Stimulated activated CD8-positive, alpha-beta memory T cell treated with anti-CD3 and anti-CD28 coated beads, Interleukin-15, amount 100 ng/mL, for 24 hours (primary cell): ENCODE data around the gene OSBPL3.

Experiments used
- DNase-seq: peaks from one replicate; pipeline ENCODE4 v3.0.0-alpha.2; 2020; ENCODE audit warnings: low read depth

OSBPL3 gene

DNA sequence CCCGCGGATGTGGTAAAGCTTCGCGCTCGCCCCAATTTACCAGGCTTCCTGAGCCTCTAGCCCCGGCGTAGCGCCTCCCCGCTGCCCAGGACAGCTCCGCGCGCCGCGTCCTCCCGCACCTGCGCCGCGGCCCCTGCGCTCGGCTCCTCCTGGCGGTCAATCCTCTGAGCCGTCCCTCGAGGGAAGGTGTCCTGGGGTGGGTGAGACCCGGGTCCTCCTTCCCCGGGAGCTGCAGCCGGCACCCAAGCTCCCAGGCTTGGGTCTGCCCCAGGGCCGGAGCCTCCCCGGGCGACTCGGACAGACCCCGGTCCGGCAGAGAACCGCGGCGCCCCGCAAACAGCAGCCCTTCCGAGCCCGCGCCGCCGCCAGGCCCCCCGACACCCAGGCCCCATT, 512 bp downstream of the OSBPL3 start:
- DNase-seq, result peak; percentile 53

DNA sequence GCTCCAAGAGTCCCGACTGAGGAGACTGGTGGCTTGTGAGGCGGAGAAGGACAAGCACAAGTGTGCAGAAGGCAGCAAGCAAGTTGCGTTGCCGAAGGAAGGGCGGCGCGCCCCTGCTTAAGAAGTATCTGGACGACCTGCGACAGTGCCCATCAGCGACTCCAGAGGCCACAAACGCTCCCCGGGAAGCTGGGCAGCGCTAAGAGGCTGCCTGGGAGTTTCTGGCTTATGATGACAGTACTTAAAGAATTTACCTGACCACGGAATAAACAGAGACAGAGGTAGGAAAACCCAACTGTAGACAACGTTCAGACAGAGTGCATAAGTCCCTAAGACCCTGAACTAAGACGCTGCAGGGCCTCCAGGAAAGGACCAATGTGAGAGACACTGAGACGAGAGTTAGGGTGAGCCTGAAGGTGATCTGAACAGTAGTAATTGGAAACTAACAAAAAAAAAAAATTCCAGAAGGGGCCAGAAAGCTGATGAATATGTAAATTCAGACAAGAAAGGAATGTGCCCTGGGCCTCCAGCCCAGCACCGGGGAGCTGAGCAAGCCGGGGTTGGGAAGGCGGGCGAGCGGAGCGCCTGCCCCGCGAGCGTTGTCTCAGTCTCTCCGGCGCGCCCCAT, 1.0 kb downstream of the OSBPL3 start:
- DNase-seq, result no peak

DNA sequence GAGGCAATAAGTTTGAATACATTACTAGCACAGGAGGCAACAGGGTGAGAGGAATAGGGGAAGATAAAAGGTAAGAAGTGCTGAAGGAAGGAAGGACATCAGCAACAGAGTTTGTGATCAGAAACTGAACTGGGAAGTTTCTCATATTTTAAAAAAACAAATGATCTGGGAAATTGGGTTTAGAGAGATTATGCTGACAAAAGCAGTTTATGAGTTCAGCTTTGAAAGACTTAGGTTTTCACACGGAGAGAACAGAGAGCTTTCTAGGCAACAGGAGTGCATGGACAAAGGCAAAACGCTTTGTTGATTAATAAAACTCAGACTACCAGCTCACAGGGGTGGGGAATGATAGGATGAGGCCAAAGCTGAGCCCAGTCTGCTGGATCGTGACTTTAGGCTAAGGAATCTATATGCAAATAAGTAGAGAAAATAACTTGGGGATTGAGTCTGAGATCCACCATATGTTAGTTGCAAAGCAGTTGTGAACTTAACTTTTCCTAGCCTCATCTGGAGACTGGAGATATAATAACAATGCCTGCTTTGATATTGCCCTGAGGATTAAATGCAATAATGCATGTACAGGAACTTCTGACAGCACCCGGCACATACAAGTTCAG, 4.2 kb downstream of the OSBPL3 start:
- no peak for DNase-seq

DNA sequence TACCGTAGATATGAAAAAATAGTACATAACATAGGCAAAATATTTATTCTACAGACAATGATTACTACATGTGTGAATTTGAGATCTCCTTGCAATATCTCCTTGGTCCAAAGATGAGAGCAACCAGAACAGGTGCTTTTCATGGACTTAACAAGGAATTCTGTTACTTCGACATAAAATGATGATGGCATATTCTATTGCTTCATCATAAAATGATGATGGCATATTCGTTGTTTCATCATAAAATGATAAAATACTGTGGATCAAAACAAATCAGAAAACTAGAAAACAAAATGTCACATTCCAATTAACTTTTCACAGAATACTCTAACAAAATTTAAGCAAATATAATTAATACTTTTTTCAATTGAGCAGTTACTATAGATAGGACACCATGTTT, 4.8 kb downstream of the OSBPL3 start:
- DNase-seq, result no peak

GRCh38 chr7:24974026-24974832, 5.7 kb downstream of the OSBPL3 start:
- no peak for DNase-seq

DNA sequence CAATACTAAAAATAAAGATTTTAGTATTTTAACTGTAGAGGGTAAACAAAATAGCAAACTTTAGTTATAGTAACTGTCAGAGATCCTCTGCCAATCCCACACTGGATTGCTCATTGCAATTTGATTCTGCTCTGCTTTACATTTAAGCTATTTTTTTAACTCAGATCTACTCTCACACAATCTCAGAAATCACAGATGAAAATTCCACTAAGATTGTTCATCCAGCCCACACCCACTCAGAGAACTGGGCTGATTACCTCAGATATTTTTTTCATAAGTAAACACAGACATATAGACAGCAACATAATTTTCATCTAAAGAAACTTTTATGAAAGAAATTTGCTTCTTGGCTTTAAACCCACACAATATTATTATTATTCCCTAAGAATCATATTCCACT, 7.0 kb downstream of the OSBPL3 start:
- DNase-seq, result no peak

DNA sequence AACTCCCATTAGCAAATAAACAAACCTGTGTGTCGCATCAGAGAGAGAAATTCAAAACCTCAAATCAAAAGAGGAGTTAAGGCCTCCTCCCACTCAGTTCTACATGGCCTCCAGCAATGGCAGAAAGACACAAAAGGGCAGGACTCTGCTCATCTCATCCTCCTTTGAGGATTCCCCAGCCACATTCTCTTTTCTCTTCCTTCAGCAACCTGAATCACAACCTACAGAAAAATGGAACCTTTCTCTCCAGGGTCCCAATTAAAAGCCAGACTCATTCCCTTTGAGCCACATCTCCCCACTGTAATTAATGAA, 7.9 kb downstream of the OSBPL3 start:
- DNase-seq, result no peak

DNA sequence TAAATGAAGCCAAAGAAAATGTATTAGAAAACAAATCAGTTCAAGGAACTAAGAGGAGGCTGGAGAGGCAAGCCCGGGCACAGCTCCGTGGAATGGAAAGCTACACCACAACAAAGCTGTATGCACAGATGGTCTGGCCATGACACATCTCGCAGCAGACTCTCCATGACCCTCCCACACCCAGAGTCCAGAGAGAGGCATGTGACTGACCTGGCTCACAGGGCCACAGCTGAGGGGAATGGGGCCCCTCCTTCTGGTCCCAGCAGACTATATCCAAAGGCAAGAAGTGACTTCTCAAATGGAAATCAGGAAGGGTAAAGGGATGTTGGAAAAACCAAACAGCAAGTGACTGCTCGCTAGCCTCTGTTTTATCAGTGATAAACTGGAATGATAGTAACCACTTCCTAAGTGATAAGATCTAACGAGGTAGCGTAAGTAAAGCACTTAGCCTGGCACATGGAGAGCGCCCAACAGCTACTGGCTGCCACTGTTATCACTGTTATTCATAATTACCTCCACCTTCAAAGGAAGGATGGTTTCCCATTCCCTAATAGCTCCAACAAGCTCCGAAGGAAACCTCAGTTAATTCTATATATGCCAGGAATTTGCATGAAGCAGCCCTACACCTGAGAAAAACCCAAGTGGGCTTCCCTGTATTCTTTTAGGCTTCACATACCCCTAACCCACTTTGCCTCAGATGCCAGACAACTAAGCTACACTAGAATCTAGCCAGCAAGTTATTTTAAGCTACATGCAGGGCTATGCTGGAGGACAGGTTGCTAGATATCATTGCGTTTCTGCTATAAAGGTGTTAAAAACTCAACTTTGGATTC, 8.4 kb downstream of the OSBPL3 start:
- DNase-seq, result no peak

DNA sequence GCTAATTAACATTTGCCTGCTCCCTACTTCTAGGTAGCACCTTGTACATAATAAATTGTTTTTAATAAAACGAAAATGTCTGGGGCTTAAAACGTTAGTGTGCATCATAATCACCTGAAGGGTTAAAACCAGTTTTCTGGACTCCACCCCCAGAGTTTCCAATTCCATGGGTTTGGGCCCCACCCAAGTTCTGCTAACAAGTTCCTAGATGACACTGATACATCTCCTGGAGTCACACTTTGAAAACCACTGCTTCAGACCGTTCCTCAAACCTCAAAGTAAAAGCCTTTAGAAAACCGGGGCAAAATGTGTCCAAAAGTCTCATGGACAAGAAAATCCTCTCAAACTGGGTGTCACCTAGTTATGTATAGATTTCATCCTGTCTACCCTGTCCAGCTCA, 9.3 kb downstream of the OSBPL3 start:
- no peak for DNase-seq

DNA sequence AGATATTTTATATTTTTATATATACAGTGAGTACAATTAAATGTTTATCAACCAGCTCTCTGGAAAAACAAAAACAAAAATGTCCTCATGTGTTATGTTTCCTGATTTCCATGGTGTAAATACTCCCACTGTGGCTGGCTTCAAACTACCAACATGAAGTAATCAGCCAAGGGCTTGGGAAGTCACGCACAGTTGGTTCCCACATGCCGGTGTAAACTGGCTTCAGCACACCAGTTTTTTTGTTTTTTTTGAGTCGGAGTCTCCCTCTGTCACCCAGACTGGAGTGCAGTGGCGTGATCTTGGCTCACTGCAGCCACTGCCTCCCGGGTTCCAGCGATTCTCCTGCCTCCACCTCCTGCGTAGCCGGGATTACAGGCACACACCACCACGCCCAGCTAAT, 11.8 kb downstream of the OSBPL3 start:
- no peak for DNase-seq

DNA sequence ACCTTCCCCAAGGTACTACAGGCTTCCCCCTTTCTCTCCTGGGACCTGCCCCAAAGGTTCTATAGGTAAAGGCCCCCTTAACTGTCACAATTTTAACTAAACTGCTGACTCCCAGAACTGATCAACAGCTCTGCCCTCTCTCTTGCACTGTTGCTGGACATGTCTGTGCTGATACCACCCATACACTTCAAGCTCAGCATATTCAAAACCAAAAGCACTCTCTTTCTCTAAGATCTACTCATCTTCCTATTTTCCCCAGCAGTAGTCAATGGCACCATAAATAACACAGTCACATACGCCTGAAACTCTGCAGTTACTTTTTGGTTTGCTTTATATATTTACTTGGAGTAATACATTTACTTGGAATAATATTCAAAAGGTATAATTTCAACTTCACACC, 12.3 kb downstream of the OSBPL3 start:
- DNase-seq, result no peak

- no peak for DNase-seq
Measured at GRCh38 chr7:24966802-24967201, 13.2 kb downstream of the OSBPL3 start.

DNA sequence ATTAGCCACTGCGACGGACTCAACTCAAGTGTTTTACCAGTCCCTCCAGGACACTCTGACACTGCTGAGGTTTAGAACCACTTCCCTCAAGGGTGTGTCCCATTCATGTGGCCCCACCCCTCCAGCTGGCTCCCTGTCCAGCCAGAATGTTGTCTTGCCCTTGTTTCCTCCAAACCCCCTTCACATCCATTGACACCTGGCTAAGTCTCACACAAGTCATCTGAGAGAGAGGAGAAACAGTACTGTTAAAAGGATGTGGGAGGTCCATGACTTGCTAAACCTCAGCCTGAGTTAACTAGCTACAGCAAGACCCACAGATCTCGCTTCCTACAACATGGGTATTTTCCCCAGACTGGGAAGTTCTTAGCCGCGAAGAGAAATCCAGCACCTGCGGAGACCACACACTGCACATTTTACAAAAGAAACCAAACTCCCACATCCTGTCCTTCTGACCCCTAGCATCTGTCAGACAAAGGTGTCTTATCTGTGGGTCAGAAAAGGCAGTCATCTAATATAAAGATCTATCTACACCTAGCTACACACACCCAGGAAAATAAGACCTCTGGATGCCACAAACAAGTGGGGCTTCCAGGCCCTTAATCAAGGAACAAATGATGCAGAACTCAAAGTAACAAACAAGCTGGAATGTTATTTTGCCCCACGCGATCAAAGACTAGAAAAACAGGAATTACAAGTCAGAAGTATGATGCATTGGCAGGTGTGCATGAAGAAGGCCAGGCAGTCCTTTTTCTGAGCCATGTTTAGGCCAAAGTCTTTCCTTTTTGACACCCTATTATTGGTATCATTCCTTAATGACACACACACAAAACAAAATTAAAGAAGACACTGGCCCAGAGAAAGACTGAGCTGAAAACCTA, 13.9 kb downstream of the OSBPL3 start:
- no peak for DNase-seq

DNA sequence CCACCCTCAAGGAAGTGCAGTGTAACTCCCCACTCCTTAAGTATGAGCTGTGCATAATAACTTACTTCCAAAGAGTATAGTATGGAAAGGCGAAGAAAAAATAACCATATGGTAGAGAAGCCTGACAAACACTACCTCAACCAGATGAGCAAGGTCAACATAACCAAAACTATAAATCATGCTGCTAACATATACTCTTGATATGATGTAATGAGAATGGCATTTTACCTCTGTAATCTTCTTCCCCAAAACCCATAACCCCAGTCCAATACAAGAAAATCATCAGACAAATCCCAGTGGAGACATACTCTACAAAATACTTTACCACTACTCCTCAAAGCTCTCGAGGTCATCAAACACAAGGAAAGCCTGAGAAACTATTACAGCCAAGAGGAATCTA, 15.8 kb downstream of the OSBPL3 start:
- DNase-seq, result no peak

- no peak for DNase-seq
Measured at GRCh38 chr7:24963218-24963617, 16.8 kb downstream of the OSBPL3 start.

DNA sequence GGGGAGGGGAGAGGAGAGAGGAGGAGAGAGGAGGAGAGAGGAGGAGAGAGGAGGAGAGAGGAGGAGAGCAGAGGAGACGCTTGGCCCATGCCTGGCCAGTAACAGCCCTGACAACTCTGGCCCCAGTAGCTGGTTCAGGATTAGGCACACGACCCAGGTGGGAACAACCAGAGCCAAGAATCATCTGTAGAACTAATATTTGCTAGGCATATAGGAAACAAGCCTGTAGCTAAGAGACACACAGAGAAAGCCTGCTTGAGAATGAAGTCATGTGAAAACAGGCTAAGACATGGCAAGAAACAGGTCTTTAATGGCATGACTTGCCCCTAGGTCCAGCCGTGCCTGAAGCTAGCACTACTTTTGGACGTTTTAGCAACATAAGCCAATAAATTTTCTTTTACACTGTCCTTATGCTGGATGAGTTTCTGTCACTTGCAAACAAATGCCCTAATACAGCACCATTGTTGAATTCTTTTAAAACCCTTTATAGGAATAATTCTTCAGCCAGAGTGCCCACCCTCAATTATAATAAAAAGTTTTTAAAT, 17.5 kb downstream of the OSBPL3 start:
- no peak for DNase-seq

- no peak for DNase-seq
Measured at GRCh38 chr7:24959735-24960485, 20.1 kb downstream of the OSBPL3 start.

- no peak for DNase-seq
Measured at GRCh38 chr7:24958399-24958798, 21.6 kb downstream of the OSBPL3 start.

DNA sequence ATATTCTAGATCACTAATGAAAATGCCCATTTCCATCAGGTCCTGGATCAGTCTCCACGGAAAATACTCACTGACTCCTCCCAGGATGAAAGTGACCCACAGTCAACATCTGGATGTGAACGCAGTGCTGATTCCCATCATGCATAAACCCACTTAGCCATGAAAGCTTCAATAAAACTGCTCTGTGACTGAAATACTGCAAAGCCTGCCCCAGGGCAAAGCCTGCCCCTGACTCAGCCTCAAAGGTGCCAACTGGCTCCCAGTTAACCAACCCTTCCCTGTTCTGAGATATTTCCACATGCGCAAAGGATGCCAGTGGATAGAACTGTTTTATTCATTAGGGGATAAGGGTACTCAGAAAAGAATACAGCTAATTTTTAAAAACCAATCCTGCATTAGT, 24.0 kb downstream of the OSBPL3 start:
- DNase-seq, result no peak

- DNase-seq, result no peak
Measured at GRCh38 chr7:24955313-24955712, 24.7 kb downstream of the OSBPL3 start.

- no peak for DNase-seq
Measured at GRCh38 chr7:24952464-24952863, 27.5 kb downstream of the OSBPL3 start.
